D721Med (cell line): ENCODE data around the gene PRKCQ.

Experiments used
- DNase-seq: peaks from one replicate; pipeline ENCODE4 v3.0.0; 2011; ENCODE audit warnings: low spot score; ENCODE audit not compliant: insufficient read length
- FAIRE-seq: peaks from 2 replicates; lab custom pipeline; 2011; peaks lifted over from hg19 to GRCh38; lab: Jason Lieb, UNC
- TF ChIP-seq, protein P1 (sequence below): IDR thresholded peaks from 2 replicates; pipeline ENCODE4 v1.5.1; 2012; ENCODE audit warnings: mild to moderate bottlenecking, control low read depth; ENCODE audit not compliant: insufficient read depth; ENCODE audit errors: missing control alignments

Gene PRKCQ

GRCh38 chr10:6580279-6581029, 378 bp upstream of the PRKCQ start:
- TF ChIP-seq, protein P1, sequence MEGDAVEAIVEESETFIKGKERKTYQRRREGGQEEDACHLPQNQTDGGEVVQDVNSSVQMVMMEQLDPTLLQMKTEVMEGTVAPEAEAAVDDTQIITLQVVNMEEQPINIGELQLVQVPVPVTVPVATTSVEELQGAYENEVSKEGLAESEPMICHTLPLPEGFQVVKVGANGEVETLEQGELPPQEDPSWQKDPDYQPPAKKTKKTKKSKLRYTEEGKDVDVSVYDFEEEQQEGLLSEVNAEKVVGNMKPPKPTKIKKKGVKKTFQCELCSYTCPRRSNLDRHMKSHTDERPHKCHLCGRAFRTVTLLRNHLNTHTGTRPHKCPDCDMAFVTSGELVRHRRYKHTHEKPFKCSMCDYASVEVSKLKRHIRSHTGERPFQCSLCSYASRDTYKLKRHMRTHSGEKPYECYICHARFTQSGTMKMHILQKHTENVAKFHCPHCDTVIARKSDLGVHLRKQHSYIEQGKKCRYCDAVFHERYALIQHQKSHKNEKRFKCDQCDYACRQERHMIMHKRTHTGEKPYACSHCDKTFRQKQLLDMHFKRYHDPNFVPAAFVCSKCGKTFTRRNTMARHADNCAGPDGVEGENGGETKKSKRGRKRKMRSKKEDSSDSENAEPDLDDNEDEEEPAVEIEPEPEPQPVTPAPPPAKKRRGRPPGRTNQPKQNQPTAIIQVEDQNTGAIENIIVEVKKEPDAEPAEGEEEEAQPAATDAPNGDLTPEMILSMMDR: peak; percentile 35
- DNase-seq: no peak
- FAIRE-seq: no peak

DNA sequence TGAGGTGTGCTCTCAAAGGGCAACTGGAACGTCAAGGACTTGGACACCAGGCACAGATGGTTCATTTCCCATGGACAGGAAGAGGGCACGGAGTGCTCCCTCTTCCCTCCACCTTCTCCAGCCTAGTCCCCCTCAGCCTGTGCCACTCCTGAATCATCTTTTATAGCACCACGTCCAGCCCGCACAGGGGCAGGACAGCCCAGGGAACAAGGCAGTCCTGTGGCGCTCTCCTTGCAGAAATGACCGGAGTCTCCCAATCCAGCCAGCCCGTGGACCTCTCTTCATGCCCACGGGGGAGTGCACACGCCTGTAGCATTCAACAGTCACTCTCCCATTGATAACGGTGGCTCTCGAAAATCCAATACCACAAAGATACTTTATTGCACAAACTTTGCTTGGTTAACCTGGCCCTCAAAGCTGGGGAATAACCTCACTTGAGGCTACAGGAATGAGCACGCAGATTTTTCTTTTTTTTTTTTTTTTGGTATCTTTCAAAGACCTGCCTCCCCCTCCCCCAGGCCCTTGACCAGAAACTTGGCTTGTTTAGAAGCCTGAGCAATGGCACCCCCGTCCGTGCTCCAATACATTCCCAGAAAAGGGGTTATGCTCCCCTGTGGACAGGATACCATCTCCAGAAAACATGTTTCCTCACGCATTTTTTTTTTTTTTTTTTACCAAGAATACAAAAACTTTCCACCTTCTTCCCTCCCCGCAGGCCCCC, 733 bp downstream of the PRKCQ start:
- FAIRE-seq (no peak), DNase-seq (no peak)
- TF ChIP-seq, protein P1: no peak

DNA sequence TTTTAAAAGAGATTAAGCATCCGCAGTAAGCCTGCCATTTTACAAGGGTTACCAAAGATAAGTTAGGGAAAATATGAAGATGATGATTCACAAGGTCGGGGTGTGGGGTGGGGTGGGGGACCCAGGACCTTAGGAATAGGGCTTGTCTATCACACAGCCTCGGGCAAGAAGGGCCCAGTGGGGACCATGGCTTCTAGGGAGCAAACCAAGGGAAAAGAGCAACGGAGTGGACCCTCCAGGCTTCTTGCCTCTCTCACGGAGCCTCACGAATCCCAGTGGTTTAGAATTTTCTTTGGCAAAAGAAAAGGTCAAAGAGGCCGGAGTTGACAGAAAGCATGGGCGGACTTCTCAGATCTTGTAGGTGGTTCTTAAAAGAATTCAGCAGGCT, 1.3 kb downstream of the PRKCQ start:
- FAIRE-seq (no peak), DNase-seq (no peak)
- TF ChIP-seq, protein P1: no peak

GRCh38 chr10:6578251-6578771, 1.8 kb downstream of the PRKCQ start:
- TF ChIP-seq, protein P1: no peak
- FAIRE-seq (no peak), DNase-seq (no peak)

DNA sequence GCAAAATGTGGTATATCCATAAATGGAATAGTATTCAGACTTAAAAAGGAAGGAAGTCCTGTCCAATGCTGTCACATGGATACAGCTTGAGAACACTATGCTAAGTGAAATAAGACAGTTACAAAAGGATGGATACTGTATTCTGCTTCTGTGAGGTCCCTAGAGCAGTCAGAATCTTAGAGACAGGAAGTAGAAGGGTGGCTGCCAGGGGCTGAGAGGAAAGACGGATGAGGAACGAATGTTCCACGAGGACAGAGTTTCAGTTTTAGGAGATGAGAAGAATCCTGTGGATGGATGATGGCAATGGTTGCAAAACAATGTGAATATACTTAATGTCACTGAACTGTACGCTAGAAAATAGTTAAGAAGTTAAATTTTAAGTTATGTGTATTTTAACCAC, 3.8 kb downstream of the PRKCQ start:
- FAIRE-seq (no peak), DNase-seq (no peak)
- TF ChIP-seq, protein P1: no peak

GRCh38 chr10:6574664-6575176, 5.4 kb downstream of the PRKCQ start:
- DNase-seq (no peak), FAIRE-seq (no peak)
- TF ChIP-seq, protein P1: no peak

- FAIRE-seq (no peak), DNase-seq (no peak)
- TF ChIP-seq, protein P1: no peak
Measured at GRCh38 chr10:6570893-6571292, 9.2 kb downstream of the PRKCQ start.
